Nephron (organoid): ENCODE data around the gene GPR89A.
A peak's percentile ranks its signal among the peaks of the same experiment; 100 is the strongest.
"Not testable (repeated sequence)": the region's sequence is repeated elsewhere in the genome, so short reads cannot be mapped to it uniquely, and the experiment has no call there.

Experiments used
- H3K27ac Mint-ChIP-seq, 3 experiments: 2 replicates each; pipeline ENCODE4 v1.8.0; 2020; ENCODE audit warnings: mixed read lengths in 3 of 3, mild to moderate bottlenecking in 2 of 3, moderate library complexity in 1 of 3
- H3K27me3 Mint-ChIP-seq: 2 replicates; pipeline ENCODE4 v1.8.0; 2021; ENCODE audit warnings: low read depth, mild to moderate bottlenecking, moderate library complexity, mixed read lengths
- H3K36me3 Mint-ChIP-seq: 2 replicates; pipeline ENCODE4 v1.8.0; 2020; ENCODE audit warnings: low read depth, mixed read lengths
- H3K4me1 Mint-ChIP-seq: 2 replicates; pipeline ENCODE4 v1.8.0; 2020; ENCODE audit warnings: mixed read lengths
- H3K4me3 Mint-ChIP-seq, 3 experiments: 2 replicates each; pipeline ENCODE4 v1.8.0; 2020; ENCODE audit warnings: mild to moderate bottlenecking in 3 of 3, mixed read lengths in 3 of 3, moderate library complexity in 2 of 3
- H3K9me3 Mint-ChIP-seq: 2 replicates; pipeline ENCODE4 v1.8.0; 2020; ENCODE audit warnings: mixed read lengths
- TF ChIP-seq, protein P1 (sequence below), 3 experiments: fragments of 200-600 bp; sonication (generic); IDR thresholded peaks; one replicate each; pipeline ENCODE4 v1.5.0; 2021; ENCODE audit warnings: antibody characterized with exemption in 3 of 3; ENCODE audit not compliant: unreplicated experiment in 3 of 3

GPR89A gene

DNA sequence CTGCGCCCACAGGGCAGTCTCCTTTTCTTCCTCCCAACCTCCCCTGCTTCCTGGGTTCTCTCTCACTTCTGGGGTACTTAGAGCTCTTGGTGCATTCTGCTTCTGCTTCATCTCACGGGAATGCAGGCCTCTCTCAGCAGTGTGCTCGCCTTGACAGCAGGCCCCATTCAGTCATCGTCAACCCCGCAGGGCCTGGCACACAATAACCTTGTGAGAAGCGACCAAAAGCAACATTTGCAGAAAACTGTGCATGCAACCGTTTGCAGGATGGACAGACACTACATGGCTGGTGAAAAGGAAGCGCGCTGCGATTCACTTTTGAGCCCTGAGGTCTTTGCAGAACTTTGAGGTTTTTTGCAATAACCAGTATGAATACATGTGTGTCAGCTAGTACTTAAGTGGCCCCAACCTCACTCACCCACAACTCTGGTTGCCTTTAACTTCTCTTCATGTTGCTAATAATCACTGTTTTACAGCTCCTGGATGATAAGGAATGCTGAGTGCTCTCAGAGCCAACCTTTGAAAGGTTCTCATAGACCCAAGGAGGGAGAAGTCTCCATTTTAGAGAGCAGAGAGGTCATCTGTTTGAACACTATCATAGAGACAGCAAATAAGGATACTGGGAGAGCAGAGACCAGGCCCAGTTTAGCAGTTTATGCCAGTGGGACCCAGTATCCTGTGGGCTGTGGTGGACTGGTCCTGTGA lies 109.0 kb downstream of the GPR89A start:
- TF ChIP-seq, protein P1, sequence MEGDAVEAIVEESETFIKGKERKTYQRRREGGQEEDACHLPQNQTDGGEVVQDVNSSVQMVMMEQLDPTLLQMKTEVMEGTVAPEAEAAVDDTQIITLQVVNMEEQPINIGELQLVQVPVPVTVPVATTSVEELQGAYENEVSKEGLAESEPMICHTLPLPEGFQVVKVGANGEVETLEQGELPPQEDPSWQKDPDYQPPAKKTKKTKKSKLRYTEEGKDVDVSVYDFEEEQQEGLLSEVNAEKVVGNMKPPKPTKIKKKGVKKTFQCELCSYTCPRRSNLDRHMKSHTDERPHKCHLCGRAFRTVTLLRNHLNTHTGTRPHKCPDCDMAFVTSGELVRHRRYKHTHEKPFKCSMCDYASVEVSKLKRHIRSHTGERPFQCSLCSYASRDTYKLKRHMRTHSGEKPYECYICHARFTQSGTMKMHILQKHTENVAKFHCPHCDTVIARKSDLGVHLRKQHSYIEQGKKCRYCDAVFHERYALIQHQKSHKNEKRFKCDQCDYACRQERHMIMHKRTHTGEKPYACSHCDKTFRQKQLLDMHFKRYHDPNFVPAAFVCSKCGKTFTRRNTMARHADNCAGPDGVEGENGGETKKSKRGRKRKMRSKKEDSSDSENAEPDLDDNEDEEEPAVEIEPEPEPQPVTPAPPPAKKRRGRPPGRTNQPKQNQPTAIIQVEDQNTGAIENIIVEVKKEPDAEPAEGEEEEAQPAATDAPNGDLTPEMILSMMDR (IDR thresholded peaks at IDR 0.05; ENCODE audit: unreplicated experiment in 3 of 3) = no peak
- H3K27me3 Mint-ChIP-seq = peaks cover 18% of the 10 kb centered on the region
- H3K4me1 Mint-ChIP-seq = peaks cover 13% of the 10 kb centered on the region
- H3K4me3 Mint-ChIP-seq = no peak overlapping the region
- peak overlapping the region in 2 of 3 experiments; percentile 61 to 74 for H3K27ac Mint-ChIP-seq
- H3K36me3 Mint-ChIP-seq = no peaks in the 10 kb centered on the region
- H3K9me3 Mint-ChIP-seq = no peaks in the 10 kb centered on the region

DNA sequence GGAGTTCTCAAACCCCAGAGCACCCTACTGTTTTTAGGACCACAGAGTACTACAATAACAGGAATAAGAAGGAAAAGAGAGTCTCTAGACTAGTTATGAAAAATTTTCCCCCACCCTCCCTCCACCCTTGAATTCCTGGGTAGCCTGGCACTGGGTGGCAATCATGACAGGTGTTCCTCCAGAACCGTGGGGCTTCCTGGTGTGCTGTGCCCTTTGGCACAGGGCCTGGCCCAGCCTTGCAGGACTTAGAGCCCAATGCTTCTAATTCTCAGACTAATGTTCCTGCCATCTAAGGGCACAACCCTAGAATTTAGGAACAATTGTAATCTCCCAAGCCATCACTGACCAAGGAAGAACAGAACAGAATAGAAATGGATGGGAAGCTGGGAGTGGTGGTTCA lies 110.0 kb downstream of the GPR89A start:
- no peak overlapping the region for H3K27ac Mint-ChIP-seq
- H3K4me1 Mint-ChIP-seq = peaks cover 13% of the 10 kb centered on the region
- TF ChIP-seq, protein P1 (IDR thresholded peaks at IDR 0.05; ENCODE audit: unreplicated experiment in 3 of 3) = no peak
- H3K36me3 Mint-ChIP-seq = no peaks in the 10 kb centered on the region
- H3K9me3 Mint-ChIP-seq = no peaks in the 10 kb centered on the region
- H3K27me3 Mint-ChIP-seq = peaks cover 19% of the 10 kb centered on the region
- H3K4me3 Mint-ChIP-seq = no peak overlapping the region

DNA sequence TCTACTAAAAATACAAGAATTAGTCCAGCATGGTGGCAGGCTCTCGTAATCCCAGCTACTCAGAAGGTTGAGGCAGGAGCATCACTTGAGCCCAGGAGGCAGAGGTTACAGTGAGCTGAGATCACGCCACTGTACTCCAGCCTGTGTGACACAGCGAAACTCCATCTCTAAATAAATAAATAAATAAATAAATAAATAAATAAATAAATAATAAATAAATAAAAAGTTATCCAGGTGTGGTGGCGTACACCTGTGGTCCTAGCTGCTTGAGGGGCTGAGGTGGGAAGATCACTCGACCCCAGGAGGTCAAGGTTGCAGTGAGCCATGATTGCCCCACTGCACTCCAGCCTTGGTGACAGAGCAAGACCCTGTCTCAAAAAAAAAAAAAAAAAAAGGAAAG lies 110.7 kb downstream of the GPR89A start:
- not testable (repeated sequence) for H3K9me3 Mint-ChIP-seq, H3K4me3 Mint-ChIP-seq, H3K36me3 Mint-ChIP-seq, H3K27ac Mint-ChIP-seq
- H3K4me1 Mint-ChIP-seq = peaks cover 13% of the 10 kb centered on the region
- H3K27me3 Mint-ChIP-seq = peaks cover 21% of the 10 kb centered on the region

DNA sequence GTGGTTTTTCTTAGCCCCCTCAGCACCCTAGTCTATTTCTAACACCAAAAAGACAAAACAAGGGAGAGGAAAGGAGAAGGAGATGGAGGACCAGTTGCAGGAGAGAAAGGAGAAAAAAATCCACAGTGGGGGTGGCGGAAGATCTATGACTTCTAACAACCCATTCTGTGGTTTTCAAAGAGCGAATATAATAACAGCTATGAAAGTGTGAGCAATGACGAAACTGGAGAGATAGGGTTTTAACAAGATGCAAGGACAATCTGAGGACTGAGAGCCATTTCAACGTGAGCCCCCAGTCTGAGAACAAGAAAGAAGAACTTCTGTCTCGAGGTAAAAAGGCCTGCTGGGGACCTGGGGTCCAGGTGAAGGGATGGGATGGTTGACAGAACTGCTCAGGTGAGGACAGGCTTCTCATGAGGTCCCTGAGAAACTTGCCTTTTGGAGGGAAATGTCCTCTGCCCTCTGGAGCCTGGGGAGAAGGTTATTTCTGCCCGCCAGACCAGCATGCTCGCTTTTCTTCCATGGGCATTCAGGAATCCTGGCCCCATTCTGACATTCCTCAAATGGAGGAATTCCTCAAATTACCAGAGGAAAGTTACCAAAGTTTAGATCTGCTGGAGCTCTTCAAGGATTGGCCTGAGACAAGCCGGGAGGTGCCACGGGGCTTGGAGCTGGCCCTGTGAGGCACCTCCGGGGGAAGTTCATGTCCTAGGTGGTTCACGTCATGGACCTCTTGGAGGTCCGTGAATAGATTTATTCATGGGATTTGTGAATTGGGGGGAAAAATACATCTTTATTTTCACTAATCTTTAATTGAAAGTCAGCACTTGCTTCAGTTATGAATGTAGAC lies 111.7 kb downstream of the GPR89A start, which contains the start of gene CD160:
TSS of gene CD160 (plus strand) at position 270 of the 850 bp plus-strand sequence. CDS start 8,829 bp downstream, outside the sequence.
- Mint-ChIP-seq H3K9me3 (no peaks in the 10 kb centered on the region), H3K36me3 (no peaks in the 10 kb centered on the region), H3K27me3 (peaks cover 21% of the 10 kb centered on the region), H3K4me1 (peaks cover 12% of the 10 kb centered on the region), H3K27ac (no peak within 1 kb of the TSS), H3K4me3 (no peak within 1 kb of the TSS)
- TF ChIP-seq, protein P1 (IDR thresholded peaks at IDR 0.05; ENCODE audit: unreplicated experiment in 3 of 3) = no peak
